ENCODE measurements around the gene FAM209A. TPM values are rescaled to one million over a fixed set of nuclear protein-coding genes. Genes with fewer than 3 reads are reported as not detected.

FAM209A gene
- total RNA-seq (ENCODE audit: low replicate concordance): not detected in 2 replicates

GRCh38 chr20:56524444-56524843 is at the start of gene FAM209A:
FAM209A (plus strand) TSS chr20:56524744; CDS start chr20:56524809, 65 bp downstream.

GRCh38 chr20:56532946-56533345 is 8.4 kb downstream of the FAM209A start, which contains the start of gene FAM209B:
FAM209B (plus strand) TSS chr20:56533246; CDS start chr20:56533342, 96 bp downstream.

Other genes with a start within 250 kb of the FAM209A start
- gene FAM210B, start 165.8 kb upstream of the FAM209A start, total RNA-seq (ENCODE audit: low replicate concordance): 24.9 and 47.4 TPM in 2 replicates
- 1.9 and 11.0 TPM in 2 replicates for gene AURKA, start 132.5 kb upstream of the FAM209A start, total RNA-seq (ENCODE audit: low replicate concordance)
- 21.3 and 26.9 TPM in 2 replicates for gene CSTF1, start 132.1 kb upstream of the FAM209A start, total RNA-seq (ENCODE audit: low replicate concordance)
- 0.12 and 0.38 TPM in 2 replicates for gene CASS4, start 112.5 kb upstream of the FAM209A start, total RNA-seq (ENCODE audit: low replicate concordance)
- 65.5 and 97.5 TPM in 2 replicates for gene RTF2, start 56.1 kb upstream of the FAM209A start, total RNA-seq (ENCODE audit: low replicate concordance)
- gene FAM209B, start 8.5 kb downstream of the FAM209A start, total RNA-seq (ENCODE audit: low replicate concordance): 0.23 TPM in 1 of 2 replicates, not detected in the other
- 1.8 TPM in 1 of 2 replicates, not detected in the other for gene TFAP2C, start 104.6 kb downstream of the FAM209A start, total RNA-seq (ENCODE audit: low replicate concordance)

Data from smooth muscle cell of the coronary artery (primary cell).